ENCODE results near the gene GPX7. TPM values are rescaled to one million over a fixed set of nuclear protein-coding genes. Genes with fewer than 3 reads are reported as not detected.

The GPX7 gene
- total RNA-seq, 3 donors from 2014 or later, result 17.8 to 24.7 (median 20.3) TPM

DNA sequence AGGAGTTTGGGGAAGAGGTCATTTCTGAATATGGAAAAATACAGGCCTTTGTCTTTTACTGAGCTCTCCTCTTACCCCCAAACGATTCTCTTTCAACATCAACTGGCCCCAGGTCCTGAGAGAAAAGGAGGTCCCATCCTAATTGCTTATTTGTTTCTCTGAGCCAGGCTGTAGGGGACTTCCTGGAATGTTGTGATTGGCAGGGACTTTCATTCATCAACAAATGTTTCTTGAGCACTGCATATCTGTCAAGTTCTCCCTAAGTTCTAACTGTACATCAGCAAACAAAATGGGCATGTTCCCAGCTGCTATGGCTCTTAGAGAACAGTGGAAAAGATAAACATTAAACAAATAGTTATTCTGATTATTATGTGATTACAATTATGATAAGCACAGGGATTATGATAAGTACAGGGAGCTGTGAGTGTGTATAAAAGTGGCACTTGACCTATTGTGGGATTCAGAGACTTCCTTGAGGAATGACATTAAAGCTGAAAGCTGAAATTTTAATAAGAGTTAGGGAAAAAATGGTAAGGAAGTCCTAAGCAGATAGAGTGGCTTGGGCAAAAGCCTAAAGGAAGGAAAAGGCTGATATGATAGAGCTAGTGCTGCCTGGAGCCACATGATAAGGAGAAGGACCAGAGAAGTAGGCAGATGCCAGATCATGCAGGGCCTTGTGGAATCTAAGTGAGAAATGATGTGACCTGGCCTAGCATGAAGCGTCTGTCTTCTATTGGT, 11.6 kb downstream of the GPX7 start:
- H3K27ac ChIP-seq, result no peak overlapping the region
- no peaks in the 10 kb centered on the region for H3K27me3 ChIP-seq
- TF ChIP-seq, protein P1, sequence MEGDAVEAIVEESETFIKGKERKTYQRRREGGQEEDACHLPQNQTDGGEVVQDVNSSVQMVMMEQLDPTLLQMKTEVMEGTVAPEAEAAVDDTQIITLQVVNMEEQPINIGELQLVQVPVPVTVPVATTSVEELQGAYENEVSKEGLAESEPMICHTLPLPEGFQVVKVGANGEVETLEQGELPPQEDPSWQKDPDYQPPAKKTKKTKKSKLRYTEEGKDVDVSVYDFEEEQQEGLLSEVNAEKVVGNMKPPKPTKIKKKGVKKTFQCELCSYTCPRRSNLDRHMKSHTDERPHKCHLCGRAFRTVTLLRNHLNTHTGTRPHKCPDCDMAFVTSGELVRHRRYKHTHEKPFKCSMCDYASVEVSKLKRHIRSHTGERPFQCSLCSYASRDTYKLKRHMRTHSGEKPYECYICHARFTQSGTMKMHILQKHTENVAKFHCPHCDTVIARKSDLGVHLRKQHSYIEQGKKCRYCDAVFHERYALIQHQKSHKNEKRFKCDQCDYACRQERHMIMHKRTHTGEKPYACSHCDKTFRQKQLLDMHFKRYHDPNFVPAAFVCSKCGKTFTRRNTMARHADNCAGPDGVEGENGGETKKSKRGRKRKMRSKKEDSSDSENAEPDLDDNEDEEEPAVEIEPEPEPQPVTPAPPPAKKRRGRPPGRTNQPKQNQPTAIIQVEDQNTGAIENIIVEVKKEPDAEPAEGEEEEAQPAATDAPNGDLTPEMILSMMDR (IDR thresholded peaks at IDR 0.05), result no peak
- no peak for TF ChIP-seq POLR2AphosphoS5 (IDR thresholded peaks at IDR 0.05)
- no peak for TF ChIP-seq POLR2A (IDR thresholded peaks at IDR 0.05)
- H3K4me3 ChIP-seq, result no peak overlapping the region
- intact Hi-C loops (cut with DNase I; ENCODE audit: low total_unique reads), result no loop called here
- no peak for DNase-seq (ENCODE audit: low spot score in 2 of 2)
- no peaks in the 10 kb centered on the region for H3K9me3 ChIP-seq
- H3K4me1 ChIP-seq, result no peaks in the 10 kb centered on the region
- H3K36me3 ChIP-seq, result no peaks in the 10 kb centered on the region

DNA sequence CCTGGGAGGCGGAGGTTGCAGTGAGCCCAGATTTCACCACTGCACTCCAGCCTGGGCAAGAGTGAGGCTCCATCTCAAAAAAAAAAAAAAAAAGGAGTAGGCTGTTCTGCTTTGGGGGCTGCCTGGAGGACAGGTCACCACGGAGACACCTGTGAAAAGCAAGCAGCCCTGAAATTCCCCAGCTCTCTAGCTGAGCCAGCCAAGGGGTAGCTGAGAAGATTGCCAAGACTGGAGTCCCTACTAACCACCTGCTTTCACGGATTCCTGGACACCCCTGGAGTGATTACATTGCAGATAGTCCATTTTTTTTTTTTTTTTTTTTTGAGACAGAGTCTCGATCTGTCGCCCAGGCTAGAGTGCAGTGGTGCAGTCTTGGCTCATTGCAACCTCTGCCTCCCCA, 12.5 kb downstream of the GPX7 start:
- no peaks in the 10 kb centered on the region for H3K36me3 ChIP-seq
- H3K9me3 ChIP-seq, result no peaks in the 10 kb centered on the region
- H3K27ac ChIP-seq, result no peak overlapping the region
- intact Hi-C loops (cut with DNase I; ENCODE audit: low total_unique reads), result no loop called here
- no peak overlapping the region for H3K4me3 ChIP-seq
- TF ChIP-seq POLR2A (IDR thresholded peaks at IDR 0.05) (no peak), POLR2AphosphoS5 (IDR thresholded peaks at IDR 0.05) (no peak)
- TF ChIP-seq, protein P1 (IDR thresholded peaks at IDR 0.05), result no peak
- no peaks in the 10 kb centered on the region for H3K4me1 ChIP-seq
- no peaks in the 10 kb centered on the region for H3K27me3 ChIP-seq
- no peak for DNase-seq (ENCODE audit: low spot score in 2 of 2)

DNA sequence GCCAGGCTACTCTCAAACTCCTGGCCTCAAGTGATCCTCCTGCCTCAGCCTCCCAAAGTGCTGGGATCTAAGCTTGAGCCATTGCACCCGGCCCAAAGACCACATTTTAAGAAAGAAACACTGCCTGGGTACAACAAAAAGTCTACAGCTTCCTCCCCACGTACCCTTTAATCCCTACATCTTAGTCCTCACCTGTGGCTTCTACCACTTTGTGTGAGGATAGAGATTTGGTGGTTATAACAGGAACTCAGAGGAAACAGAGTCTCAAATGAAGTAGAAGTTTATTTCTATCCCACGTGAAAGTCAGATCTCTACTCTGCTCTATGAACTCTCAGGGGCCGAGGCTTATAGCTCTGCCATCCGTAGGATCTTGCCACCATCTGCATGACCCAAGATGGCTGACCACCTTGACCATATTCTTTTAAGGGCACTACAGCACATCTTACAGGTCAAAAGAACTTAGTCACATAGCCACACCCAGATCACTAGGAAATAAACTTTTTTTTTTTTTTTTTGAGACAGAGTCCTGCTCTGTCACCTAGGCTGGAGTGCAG, 13.4 kb downstream of the GPX7 start:
- DNase-seq (ENCODE audit: low spot score in 2 of 2), result no peak
- no peak overlapping the region for H3K4me3 ChIP-seq
- intact Hi-C loops (cut with DNase I; ENCODE audit: low total_unique reads), result no loop called here
- H3K27me3 ChIP-seq, result no peaks in the 10 kb centered on the region
- H3K27ac ChIP-seq, result no peak overlapping the region
- TF ChIP-seq POLR2A (IDR thresholded peaks at IDR 0.05) (no peak), POLR2AphosphoS5 (IDR thresholded peaks at IDR 0.05) (no peak)
- TF ChIP-seq, protein P1 (IDR thresholded peaks at IDR 0.05), result no peak
- H3K4me1 ChIP-seq, result no peaks in the 10 kb centered on the region
- H3K9me3 ChIP-seq, result no peaks in the 10 kb centered on the region
- no peaks in the 10 kb centered on the region for H3K36me3 ChIP-seq

DNA sequence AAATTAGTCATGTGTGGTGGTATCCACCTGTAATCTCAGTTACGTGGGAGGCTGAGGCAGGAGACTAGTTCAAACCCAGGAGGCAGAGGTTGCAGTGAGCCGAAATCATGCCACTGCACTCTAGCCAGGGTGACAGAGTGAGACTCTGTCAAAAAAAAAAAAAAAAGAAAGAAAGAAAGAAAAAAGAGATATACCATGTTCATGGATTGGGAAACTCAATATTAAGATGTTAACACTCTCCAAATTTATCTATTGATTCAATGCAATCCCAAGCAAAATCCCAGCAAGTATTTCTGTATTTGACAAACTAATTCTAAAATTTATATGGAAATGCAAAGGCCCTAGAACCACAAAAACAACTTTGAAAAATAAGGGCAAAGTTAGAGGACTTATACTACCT, 19.8 kb downstream of the GPX7 start:
- H3K27me3 ChIP-seq, result no peaks in the 10 kb centered on the region
- no peak for DNase-seq (ENCODE audit: low spot score in 2 of 2)
- TF ChIP-seq POLR2A (IDR thresholded peaks at IDR 0.05) (no peak), POLR2AphosphoS5 (IDR thresholded peaks at IDR 0.05) (no peak)
- TF ChIP-seq, protein P1 (IDR thresholded peaks at IDR 0.05), result no peak
- intact Hi-C loops (cut with DNase I; ENCODE audit: low total_unique reads), result no loop called here
- H3K36me3 ChIP-seq, result no peaks in the 10 kb centered on the region
- H3K4me3 ChIP-seq, result no peak overlapping the region
- no peak overlapping the region for H3K27ac ChIP-seq
- no peaks in the 10 kb centered on the region for H3K4me1 ChIP-seq
- H3K9me3 ChIP-seq, result peaks cover 4 to 7% of the 10 kb centered on the region in 2 donors

DNA sequence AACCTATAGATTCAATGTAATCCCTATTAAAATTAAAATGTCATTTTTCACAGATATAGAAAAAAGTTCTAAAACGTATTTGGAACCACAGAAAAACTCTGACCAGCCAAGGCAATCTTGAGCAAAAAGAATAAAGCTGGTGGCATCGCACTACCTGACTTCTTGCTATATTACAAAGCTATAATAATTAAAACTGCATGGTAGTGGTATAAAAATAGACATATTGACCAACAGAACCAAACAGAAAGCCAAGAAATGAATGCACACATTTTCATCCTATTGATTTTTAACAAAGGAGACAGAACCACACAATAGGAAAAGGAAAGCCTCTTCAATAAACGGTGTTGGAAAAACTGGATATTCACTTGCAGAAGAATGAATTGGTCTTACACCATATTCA, 21.6 kb downstream of the GPX7 start:
- H3K27me3 ChIP-seq, result no peaks in the 10 kb centered on the region
- no peak for DNase-seq (ENCODE audit: low spot score in 2 of 2)
- no peak overlapping the region for H3K27ac ChIP-seq
- intact Hi-C loops (cut with DNase I; ENCODE audit: low total_unique reads), result no loop called here
- no peaks in the 10 kb centered on the region for H3K4me1 ChIP-seq
- TF ChIP-seq POLR2A (IDR thresholded peaks at IDR 0.05), result no peak
- no peak for TF ChIP-seq POLR2AphosphoS5 (IDR thresholded peaks at IDR 0.05)
- TF ChIP-seq, protein P1 (IDR thresholded peaks at IDR 0.05), result no peak
- H3K9me3 ChIP-seq, result peaks cover 4 to 7% of the 10 kb centered on the region in 2 donors
- no peaks in the 10 kb centered on the region for H3K36me3 ChIP-seq
- no peak overlapping the region for H3K4me3 ChIP-seq

Data from breast epithelium (tissue), 4 donors.